GM19452 (cell line): ENCODE results near the gene SYCN.
"Not testable (repeated sequence)": the region's sequence is repeated elsewhere in the genome, so short reads cannot be mapped to it uniquely, and the experiment has no call there.

Experiments
- ATAC-seq: cut with Tn5 transposase; IDR thresholded peaks from one replicate; pipeline ENCODE4 v1.9.1; 2021; ENCODE audit not compliant: unreplicated experiment

The SYCN gene

GRCh38 chr19:39230096-39230764 lies 26.2 kb upstream of the SYCN start:
- ATAC-seq, result no peak

- ATAC-seq, result no peak
These were observed 20.8 kb upstream of the SYCN start for GRCh38 chr19:39224910-39225309.

GRCh38 chr19:39223703-39224279 lies 19.7 kb upstream of the SYCN start:
- no peak for ATAC-seq

- ATAC-seq, result not testable (repeated sequence)
These were observed 15.0 kb upstream of the SYCN start for GRCh38 chr19:39219108-39219507.

- no peak for ATAC-seq
These were observed 14.4 kb upstream of the SYCN start for GRCh38 chr19:39218230-39219007.

GRCh38 chr19:39217094-39217493 lies 13.0 kb upstream of the SYCN start:
- no peak for ATAC-seq

GRCh38 chr19:39215323-39215722 lies 11.3 kb upstream of the SYCN start:
- ATAC-seq, result not testable (repeated sequence)

GRCh38 chr19:39212375-39212742 lies 8.3 kb upstream of the SYCN start:
- ATAC-seq, result no peak

- no peak for ATAC-seq
These were observed 7.8 kb upstream of the SYCN start for GRCh38 chr19:39211731-39212374.

GRCh38 chr19:39209196-39209595 lies 5.1 kb upstream of the SYCN start:
- no peak for ATAC-seq

GRCh38 chr19:39208175-39208795 lies 4.2 kb upstream of the SYCN start:
- no peak for ATAC-seq

- no peak for ATAC-seq
These were observed 3.3 kb upstream of the SYCN start for GRCh38 chr19:39207293-39207836.

- ATAC-seq, result no peak
These were observed 2.1 kb upstream of the SYCN start for GRCh38 chr19:39206122-39206521.

GRCh38 chr19:39205449-39205764 lies 1.3 kb upstream of the SYCN start:
- no peak for ATAC-seq

- ATAC-seq, result no peak
These were observed 1.1 kb downstream of the SYCN start for GRCh38 chr19:39202998-39203355.

GRCh38 chr19:39200803-39201115 lies 3.3 kb downstream of the SYCN start:
- no peak for ATAC-seq

- ATAC-seq, result no peak
These were observed 3.8 kb downstream of the SYCN start for GRCh38 chr19:39200066-39200802.

- no peak for ATAC-seq
These were observed 5.0 kb downstream of the SYCN start for GRCh38 chr19:39199025-39199424.

GRCh38 chr19:39197808-39198207 lies 6.3 kb downstream of the SYCN start:
- ATAC-seq, result no peak

- no peak for ATAC-seq
These were observed 7.1 kb downstream of the SYCN start, which contains the start of gene NCCRP1 for GRCh38 chr19:39196860-39197562. NCCRP1 (plus strand) TSS chr19:39196964; CDS start chr19:39196983, 19 bp downstream.
